ENCODE results near the gene SDK2. TPM values are rescaled to one million over a fixed set of nuclear protein-coding genes. Genes with fewer than 3 reads are reported as not detected.

The SDK2 gene
- total and polyA plus RNA-seq, 2 experiments from 2014 or later, result 0.74 to 5.1 TPM

GRCh38 chr17:73616120-73616872 lies 27.9 kb downstream of the SDK2 start:
- peak overlapping the region; percentile 60 for H3K4me2 ChIP-seq
- ATAC-seq (peak; percentile 8; the same call in 2 of the 3 replicates), DNase-seq (ENCODE audit: low spot score) (peak; percentile 30)
- H3K27ac Mint-ChIP-seq, result peak overlapping the region; percentile 22
- peaks cover 9% of the 10 kb centered on the region for H3K27me3 Mint-ChIP-seq (ENCODE audit: insufficient read depth, low read depth, poor library complexity)
- H4K20me1 ChIP-seq (replicated peaks; ENCODE audit: insufficient read depth), result no peaks in the 10 kb centered on the region
- H3K4me1 ChIP-seq (ENCODE audit: insufficient read depth), result peaks cover 43% of the 10 kb centered on the region
- peaks cover 46% of the 10 kb centered on the region for H3K4me1 Mint-ChIP-seq
- no peak overlapping the region for H3K4me3 Mint-ChIP-seq
- no peaks in the 10 kb centered on the region for H3K9me2 ChIP-seq (ENCODE audit: insufficient read depth)
- peaks cover 14% of the 10 kb centered on the region for H3K36me3 Mint-ChIP-seq (ENCODE audit: low read depth)
- peaks cover 3% of the 10 kb centered on the region; the same call in 1 of the 2 replicates for H3K36me3 ChIP-seq (ENCODE audit: insufficient read depth)
- peaks cover 7% of the 10 kb centered on the region; the same call in 1 of the 2 replicates for H3F3A ChIP-seq (replicated peaks; ENCODE audit: low read depth)
- no peaks in the 10 kb centered on the region for H3K79me2 ChIP-seq (replicated peaks; ENCODE audit: insufficient read depth)
- no peak for TF ChIP-seq NANOG (IDR thresholded peaks at IDR 0.05; ENCODE audit: borderline replicate concordance)
- TF ChIP-seq CREB1 (CRISPR knock-in tag; IDR thresholded peaks at IDR 0.05; ENCODE audit: low read depth), result no peak
- TF ChIP-seq EZH2phosphoT487 (IDR thresholded peaks at IDR 0.05; ENCODE audit: unreplicated experiment), result no peak
- TF ChIP-seq ETS1 (IDR thresholded peaks at IDR 0.05), result no peak
- no peak for TF ChIP-seq ZNF114 (CRISPR knock-in tag; IDR thresholded peaks at IDR 0.05)
- no peak for TF ChIP-seq STAT1 (IDR thresholded peaks at IDR 0.05; ENCODE audit: unreplicated experiment)
- no peak overlapping the region for H3K4me3 ChIP-seq
- no peak overlapping the region for H3K27ac ChIP-seq (ENCODE audit: low read depth)
- H3K27me3 ChIP-seq (ENCODE audit: insufficient read depth), result no peaks in the 10 kb centered on the region
- H3K9me3 Mint-ChIP-seq, result peaks cover 16% of the 10 kb centered on the region
- peak overlapping the region; percentile 43; the same call in 1 of the 2 replicates for H2AFZ ChIP-seq

- TF ChIP-seq REST (IDR thresholded peaks at IDR 0.05; ENCODE audit: unreplicated experiment) (no peak), ZNF114 (CRISPR knock-in tag; IDR thresholded peaks at IDR 0.05) (no peak), POLR2AphosphoS5 (IDR thresholded peaks at IDR 0.05; ENCODE audit: low read depth) (no peak), CTCF (conservative IDR thresholded peaks at IDR 0.05; ENCODE audit: low read depth in 2 of 2) (no peak), EZH2 (IDR thresholded peaks at IDR 0.05; ENCODE audit: low read depth, unreplicated experiment) (no peak), ETS1 (IDR thresholded peaks at IDR 0.05) (no peak), EZH2phosphoT487 (IDR thresholded peaks at IDR 0.05; ENCODE audit: unreplicated experiment) (no peak), ZNF331 (CRISPR knock-in tag; IDR thresholded peaks at IDR 0.05; ENCODE audit: low read depth) (no peak), JUNB (IDR thresholded peaks at IDR 0.05; ENCODE audit: unreplicated experiment) (no peak)
- Histone ChIP-seq H3K4me3 (peak overlapping the region; percentile 49; the same call in 1 of the 2 replicates), H3K27ac (ENCODE audit: low read depth) (peak overlapping the region; percentile 90), H4K20me1 (replicated peaks; ENCODE audit: insufficient read depth) (no peaks in the 10 kb centered on the region), H3K27me3 (ENCODE audit: insufficient read depth) (no peaks in the 10 kb centered on the region), H2AFZ (no peak overlapping the region), H3F3A (replicated peaks; ENCODE audit: low read depth) (peaks cover 7% of the 10 kb centered on the region; the same call in 1 of the 2 replicates), H3K79me2 (replicated peaks; ENCODE audit: insufficient read depth) (no peaks in the 10 kb centered on the region), H3K36me3 (ENCODE audit: insufficient read depth) (no peaks in the 10 kb centered on the region; the same call in 1 of the 2 replicates), H3K4me2 (peak overlapping the region; percentile 82), H3K4me1 (ENCODE audit: insufficient read depth) (peaks cover 43% of the 10 kb centered on the region), H3K9me2 (ENCODE audit: insufficient read depth) (no peaks in the 10 kb centered on the region)
- peaks cover 52% of the 10 kb centered on the region for H3K4me1 Mint-ChIP-seq
- peaks cover 11% of the 10 kb centered on the region for H3K9me3 Mint-ChIP-seq
- H3K27ac Mint-ChIP-seq, result peak overlapping the region; percentile 71; the same call in 1 of the 2 replicates
- peaks cover 11% of the 10 kb centered on the region for H3K36me3 Mint-ChIP-seq (ENCODE audit: low read depth)
- H3K4me3 Mint-ChIP-seq, result peak overlapping the region; percentile 37; the same call in 1 of the 3 replicates
- ATAC-seq, result no peak
- DNase-seq (ENCODE audit: low spot score), result no peak
- peaks cover 11% of the 10 kb centered on the region for H3K27me3 Mint-ChIP-seq (ENCODE audit: insufficient read depth, low read depth, poor library complexity)
Observed at GRCh38 chr17:73614256-73614655, 30.0 kb downstream of the SDK2 start.
